ENCODE data around the gene TRIO.
"Not testable (repeated sequence)": the region's sequence is repeated elsewhere in the genome, so short reads cannot be mapped to it uniquely, and the experiment has no call there.

Gene TRIO

DNA sequence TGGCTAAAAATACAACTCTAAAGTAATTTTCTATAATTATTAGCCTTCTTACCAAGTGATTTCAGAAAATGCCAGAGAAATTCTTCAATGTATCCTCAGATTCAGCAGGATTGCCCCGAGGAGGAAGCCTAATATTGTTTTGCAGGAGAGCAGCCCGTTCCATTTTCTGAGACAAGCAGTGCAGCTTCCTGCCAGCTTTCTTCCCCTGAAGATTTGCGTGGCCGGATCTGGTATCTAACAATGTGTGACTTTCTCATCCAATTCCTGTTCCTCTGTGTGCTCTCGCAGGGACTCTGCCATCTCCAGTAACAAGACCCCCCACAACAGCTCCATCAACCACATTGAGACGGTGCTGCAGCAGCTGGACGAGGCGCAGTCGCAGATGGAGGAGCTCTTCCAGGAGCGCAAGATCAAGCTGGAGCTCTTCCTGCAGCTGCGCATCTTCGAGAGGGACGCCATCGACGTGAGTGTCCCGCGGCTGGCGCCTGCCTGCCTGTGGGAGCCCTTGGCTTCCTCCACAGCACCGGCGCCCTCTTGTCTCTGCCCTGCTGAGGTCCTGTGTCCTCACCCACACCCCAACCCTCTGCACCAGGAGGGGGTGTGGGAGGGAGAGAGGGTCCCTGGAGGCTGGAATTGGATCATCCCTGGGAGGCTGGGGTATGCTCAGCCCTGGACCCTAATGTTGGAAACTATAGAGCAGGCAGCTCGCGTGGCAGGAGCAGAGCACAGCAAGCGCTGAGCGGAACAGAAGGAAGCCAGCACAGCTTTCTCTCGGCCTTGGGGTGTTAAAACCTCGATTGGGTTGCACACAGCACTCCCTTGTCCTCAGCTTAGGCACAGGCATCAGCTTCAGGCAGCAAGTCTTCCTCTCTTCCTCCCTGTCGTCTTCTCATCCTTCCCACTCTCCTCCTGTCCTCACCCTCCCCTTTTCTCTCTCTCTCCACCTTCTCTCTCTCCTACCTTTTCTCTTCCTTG is 216.2 kb downstream of the TRIO start:
- DNase-seq (ENCODE audit: low spot score) = no peak

GRCh38 chr5:14362491-14362890 is 219.3 kb downstream of the TRIO start:
- no peak for DNase-seq (ENCODE audit: low spot score)

DNA sequence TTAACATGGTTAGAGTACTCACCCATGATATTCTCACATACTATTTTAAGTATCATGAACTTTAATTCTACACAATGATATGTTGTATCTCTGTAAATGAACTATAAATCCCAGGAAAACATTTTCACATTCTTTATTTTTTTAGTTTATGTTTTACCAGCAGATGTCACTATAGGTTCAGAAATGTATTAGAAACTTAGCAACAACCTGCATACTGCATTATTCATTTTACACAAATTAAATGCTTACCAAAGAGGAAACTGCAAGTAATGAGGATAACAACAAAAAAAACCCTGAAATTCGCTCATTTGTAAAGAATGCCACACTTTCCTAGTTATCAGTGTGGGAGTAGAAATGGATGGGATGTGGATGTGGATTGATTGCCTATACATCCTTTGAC is 221.0 kb downstream of the TRIO start:
- DNase-seq (ENCODE audit: low spot score) = no peak

- peak; percentile 75 for DNase-seq (ENCODE audit: low spot score)
Measured at GRCh38 chr5:14364576-14365472, 221.7 kb downstream of the TRIO start.

GRCh38 chr5:14365831-14366430 is 222.8 kb downstream of the TRIO start:
- DNase-seq (ENCODE audit: low spot score) = no peak

DNA sequence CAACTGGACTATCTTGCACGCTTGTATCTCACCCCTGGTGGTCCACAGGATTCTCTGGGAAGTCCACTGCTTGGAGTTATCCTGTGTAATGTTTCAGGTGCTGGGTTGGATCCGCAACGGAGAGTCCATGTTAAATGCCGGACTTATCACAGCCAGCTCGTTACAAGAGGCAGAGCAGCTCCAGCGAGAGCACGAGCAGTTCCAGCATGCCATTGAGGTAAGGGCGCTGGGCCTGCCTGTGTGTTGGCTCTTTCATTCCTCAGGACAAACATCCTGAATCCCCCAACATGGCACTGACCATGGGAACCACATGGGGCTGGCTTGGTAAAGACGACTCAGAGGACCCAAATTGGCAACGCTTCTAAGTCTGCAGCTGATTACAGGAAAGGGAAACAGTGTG is 223.6 kb downstream of the TRIO start:
- no peak for DNase-seq (ENCODE audit: low spot score)

DNA sequence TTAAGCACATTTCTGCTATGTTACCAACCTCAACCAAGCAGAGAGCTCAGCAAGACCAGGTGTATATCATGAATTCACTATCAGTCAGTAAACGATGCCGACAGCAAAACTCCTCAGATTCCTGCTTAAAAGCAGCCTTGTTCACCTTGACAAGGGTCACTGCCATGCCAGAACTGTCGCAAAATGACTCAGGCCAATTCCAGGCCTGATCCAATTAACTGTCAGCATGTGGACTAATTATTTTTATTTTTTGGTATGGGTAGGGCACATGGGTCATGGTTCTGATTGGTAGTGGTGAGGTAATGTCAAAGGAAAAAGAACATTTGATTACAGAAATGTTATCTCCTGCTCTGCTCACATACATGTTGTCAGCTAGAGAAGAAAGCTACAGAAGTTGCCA is 224.2 kb downstream of the TRIO start:
- DNase-seq (ENCODE audit: low spot score) = no peak

DNA sequence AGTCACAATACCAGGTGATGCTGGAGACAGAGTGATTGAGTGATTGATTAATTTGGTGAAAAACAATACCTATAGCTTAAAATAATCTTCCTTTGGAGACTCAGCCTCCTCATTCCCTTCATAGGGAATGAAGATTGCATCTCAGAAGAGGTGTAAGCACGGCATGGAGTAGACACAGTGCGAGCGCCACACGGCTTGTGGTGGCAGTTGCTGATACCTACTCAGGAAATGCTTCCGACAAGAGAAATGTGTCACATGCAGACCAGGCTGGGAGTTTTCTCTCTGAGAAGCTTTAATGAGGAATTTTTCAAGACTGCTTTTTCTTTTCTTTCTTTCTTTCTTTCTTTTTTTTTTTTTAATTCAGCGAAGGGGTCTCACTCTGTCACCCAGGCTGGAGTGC is 226.6 kb downstream of the TRIO start:
- no peak for DNase-seq (ENCODE audit: low spot score)

- no peak for DNase-seq (ENCODE audit: low spot score)
Measured at GRCh38 chr5:14370386-14370785, 227.2 kb downstream of the TRIO start.

GRCh38 chr5:14373685-14374084 is 230.5 kb downstream of the TRIO start:
- peak; percentile 24 for DNase-seq (ENCODE audit: low spot score)

DNA sequence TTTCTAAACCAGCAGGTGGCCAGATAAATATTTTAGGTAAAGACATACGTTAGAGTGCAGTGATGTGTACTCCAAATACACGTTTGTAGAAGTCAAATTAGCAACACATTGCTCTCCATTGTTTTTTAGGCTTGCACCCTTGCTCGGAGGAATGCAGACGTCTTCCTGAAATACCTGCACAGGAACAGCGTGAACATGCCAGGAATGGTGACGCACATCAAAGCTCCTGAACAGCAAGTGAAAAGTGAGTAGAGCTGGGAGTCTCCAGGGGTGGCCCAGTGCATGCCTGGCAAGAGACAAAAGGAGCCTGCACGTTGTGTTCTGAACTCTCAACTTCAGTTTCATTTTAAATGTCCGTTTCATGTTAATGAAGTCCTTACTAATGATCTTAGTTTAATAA is 231.0 kb downstream of the TRIO start:
- DNase-seq (ENCODE audit: low spot score) = peak; percentile 70

DNA sequence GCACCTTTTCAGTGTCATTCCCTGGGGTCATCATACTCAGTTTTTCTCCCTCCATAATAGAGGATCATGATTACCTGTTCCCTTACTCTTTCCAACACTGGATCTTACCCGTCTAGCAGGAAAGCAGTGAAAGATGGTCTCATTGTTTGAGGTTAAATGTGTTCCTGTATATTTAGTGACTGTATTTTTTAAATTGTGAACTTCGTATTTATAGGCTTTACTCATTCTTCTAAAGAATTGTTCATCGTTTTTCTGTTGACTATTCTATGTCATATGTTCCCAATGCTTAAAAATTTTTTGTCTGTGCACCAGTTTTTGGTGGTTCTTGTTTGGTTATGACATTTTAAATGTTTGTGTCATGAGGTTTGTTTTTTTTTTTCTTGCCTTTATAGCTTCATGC is 233.6 kb downstream of the TRIO start:
- DNase-seq (ENCODE audit: low spot score) = no peak

GRCh38 chr5:14379739-14380497 is 236.8 kb downstream of the TRIO start:
- DNase-seq (ENCODE audit: low spot score) = peak; percentile 89

DNA sequence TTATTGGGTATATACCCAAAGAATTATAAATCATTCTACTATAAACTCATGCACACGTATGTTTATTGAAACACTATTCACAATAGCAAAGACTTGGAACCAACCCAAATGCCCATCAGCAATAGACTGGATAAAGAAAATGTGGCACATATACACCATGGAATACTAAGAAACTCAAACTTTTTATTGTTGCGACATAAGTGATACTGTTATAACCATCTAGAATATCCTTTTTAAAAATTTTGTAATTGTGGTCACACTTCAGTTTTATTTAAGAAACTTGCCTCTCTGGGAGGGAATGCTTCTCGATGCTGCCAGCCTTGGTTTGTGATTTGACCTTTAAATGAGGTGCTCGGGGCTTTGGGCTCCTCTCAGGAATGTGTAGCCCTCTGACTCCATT is 237.6 kb downstream of the TRIO start:
- no peak for DNase-seq (ENCODE audit: low spot score)

DNA sequence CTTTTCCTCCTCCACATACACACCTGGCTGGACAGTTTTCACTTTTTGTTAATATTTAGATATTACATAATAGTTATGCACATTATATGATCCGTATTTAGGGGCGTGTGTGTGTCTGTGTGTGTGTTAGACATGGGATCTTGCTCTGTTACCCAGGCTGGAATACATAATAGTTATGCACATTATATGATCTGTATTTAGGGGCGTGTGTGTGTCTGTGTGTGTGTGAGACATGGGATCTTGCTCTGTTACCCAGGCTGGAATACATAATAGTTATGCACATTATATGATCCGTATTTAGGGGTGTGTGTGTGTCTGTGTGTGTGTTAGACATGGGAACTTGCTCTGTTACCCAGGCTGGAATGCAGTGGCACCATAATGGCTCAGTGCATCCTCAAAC is 239.5 kb downstream of the TRIO start:
- no peak for DNase-seq (ENCODE audit: low spot score)

DNA sequence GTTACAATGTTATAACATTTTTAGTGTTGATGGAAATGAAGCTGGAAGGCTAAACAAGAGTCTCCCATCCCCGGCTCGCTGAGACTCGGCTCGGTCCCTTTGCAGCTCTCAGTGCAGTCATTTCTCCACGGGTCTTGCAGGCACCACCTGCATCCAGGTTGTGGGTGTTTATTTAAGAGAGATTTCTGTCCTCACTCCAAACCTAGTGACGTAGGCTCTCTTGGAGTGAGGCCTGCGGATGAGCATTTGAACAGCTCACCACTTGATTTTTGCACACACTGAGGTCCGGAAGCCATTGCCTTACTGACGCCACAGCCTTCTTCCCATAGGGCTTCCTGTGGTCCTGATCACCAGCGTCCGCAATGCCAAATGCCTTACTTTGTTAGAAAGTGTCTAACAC is 240.8 kb downstream of the TRIO start:
- DNase-seq (ENCODE audit: low spot score) = no peak

DNA sequence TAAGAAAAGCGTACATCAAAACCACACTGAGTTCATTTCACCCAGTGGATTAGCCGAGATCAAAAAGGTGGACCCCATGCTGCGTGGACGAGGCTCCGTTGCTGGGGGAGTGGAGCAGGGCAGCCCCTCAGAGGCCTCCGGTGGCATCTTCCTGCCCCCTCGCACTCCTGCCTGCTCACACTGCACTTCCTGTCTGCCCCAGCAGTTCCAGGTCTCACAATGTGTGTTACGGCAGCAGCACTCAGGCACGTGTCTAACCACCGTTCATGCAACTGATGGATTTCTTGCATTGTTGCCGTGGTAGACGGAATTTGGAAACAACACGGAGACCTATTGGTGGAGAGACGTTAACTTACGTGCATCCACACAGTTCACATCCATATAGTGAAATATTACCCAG is 241.9 kb downstream of the TRIO start:
- no peak for DNase-seq (ENCODE audit: low spot score)

- DNase-seq (ENCODE audit: low spot score) = no peak
Measured at GRCh38 chr5:14386884-14387624, 243.9 kb downstream of the TRIO start.

- no peak for DNase-seq (ENCODE audit: low spot score)
Measured at GRCh38 chr5:14388741-14389140, 245.6 kb downstream of the TRIO start.

GRCh38 chr5:14392552-14392951 is 249.4 kb downstream of the TRIO start:
- DNase-seq (ENCODE audit: low spot score) = not testable (repeated sequence)

DNA sequence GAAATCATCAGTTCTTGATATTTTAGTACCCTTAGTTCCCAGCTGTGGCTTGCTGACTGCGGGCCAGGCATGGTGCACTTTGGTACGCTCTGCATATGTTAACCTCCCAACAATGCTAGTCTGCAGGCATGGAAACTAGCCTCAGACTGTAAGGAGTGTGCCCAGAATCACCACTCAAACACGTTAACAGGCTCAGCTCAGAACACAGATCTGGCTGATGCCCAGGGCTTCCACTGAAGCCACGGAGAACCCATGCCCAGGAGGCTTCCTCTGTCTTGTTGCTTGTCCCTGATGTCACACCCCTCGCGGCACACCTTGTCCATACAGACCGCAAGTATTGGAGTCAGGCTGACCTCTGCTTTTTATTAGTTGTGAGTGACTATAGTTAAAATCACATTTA is 251.2 kb downstream of the TRIO start:
- no peak for DNase-seq (ENCODE audit: low spot score)

All from iPS-NIHi11 (cell line).